K562 (cell line): ENCODE data around the gene FAM171A1.

Source experiments
- JUNB ChIP-seq: fragments of 450-650 bp; formaldehyde crosslinking; conservative IDR thresholded peaks from 2 replicates; pipeline ENCODE4 v1.4.0; 2020; ENCODE audit warnings: mild to moderate bottlenecking
- POLR2A ChIP-seq: fragments of 450-650 bp; conservative IDR thresholded peaks from 2 replicates; pipeline ENCODE4 v1.6.1; 2016
- TAF7 ChIP-seq: fragments of 450-650 bp; IDR thresholded peaks from 2 replicates; pipeline ENCODE4 v1.6.1; 2016; ENCODE audit warnings: missing genetic modification characterization, missing compliant biosample characterization
- ZNF354B ChIP-seq: fragments of 250-450 bp; sonication (Bioruptor Pico); IDR thresholded peaks from 2 replicates; pipeline ENCODE4 v1.4.0; 2020
- TF ChIP-seq, protein P1 (sequence below): sonication (generic); formaldehyde crosslinking; IDR thresholded peaks from 2 replicates; pipeline ENCODE4 v1.9.0; 2022; ENCODE audit warnings: mild to moderate bottlenecking, missing genetic modification reagents
- TF ChIP-seq, protein P2 (sequence below), 3 experiments: IDR thresholded peaks in 2 of 3; conservative IDR thresholded peaks in 1 of 3; 2 replicates each; pipeline ENCODE4 v1.5.1; 2011 to 2012; ENCODE audit warnings: low read length in 3 of 3, mild to moderate bottlenecking in 3 of 3, control low read depth in 2 of 3, improper control_type of control experiment in 1 of 3, inconsistent platforms in 1 of 3, low read depth in 1 of 3, mixed read lengths in 1 of 3, moderate library complexity in 1 of 3; ENCODE audit not compliant: insufficient read depth in 2 of 3
- TF ChIP-seq, protein P3 (sequence below): fragments of 450-650 bp; IDR thresholded peaks from 2 replicates; pipeline ENCODE4 v1.6.1; 2016; ENCODE audit warnings: borderline replicate concordance

DNA sequence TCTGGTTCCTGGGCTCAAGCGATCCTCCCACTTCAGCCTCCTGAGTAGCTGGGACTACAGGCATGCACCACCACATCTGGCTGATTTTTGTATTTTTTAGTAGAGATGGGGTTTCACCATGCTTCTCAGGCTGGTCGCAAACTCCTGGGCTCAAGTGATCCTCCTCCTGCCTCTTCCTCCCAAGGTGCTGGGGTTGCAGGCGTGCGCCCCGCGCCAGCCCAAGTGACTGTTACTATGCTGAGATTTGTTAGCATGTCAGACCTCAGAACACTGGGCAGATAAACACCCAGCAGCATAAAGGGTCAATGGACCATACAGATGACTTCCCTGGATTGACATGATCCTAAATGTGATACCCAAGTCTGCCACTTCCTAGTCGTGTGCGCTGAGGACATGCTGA is 142.7 kb downstream of the FAM171A1 start:
- TF ChIP-seq, protein P1, sequence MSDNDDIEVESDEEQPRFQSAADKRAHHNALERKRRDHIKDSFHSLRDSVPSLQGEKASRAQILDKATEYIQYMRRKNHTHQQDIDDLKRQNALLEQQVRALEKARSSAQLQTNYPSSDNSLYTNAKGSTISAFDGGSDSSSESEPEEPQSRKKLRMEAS (CRISPR knock-in tag): no peak
- TF ChIP-seq, protein P2, sequence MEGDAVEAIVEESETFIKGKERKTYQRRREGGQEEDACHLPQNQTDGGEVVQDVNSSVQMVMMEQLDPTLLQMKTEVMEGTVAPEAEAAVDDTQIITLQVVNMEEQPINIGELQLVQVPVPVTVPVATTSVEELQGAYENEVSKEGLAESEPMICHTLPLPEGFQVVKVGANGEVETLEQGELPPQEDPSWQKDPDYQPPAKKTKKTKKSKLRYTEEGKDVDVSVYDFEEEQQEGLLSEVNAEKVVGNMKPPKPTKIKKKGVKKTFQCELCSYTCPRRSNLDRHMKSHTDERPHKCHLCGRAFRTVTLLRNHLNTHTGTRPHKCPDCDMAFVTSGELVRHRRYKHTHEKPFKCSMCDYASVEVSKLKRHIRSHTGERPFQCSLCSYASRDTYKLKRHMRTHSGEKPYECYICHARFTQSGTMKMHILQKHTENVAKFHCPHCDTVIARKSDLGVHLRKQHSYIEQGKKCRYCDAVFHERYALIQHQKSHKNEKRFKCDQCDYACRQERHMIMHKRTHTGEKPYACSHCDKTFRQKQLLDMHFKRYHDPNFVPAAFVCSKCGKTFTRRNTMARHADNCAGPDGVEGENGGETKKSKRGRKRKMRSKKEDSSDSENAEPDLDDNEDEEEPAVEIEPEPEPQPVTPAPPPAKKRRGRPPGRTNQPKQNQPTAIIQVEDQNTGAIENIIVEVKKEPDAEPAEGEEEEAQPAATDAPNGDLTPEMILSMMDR (IDR thresholded peaks at IDR 0.05 in 2 of 3, conservative IDR thresholded peaks at IDR 0.05 in 1 of 3; ENCODE audit: insufficient read depth in 2 of 3, low read depth in 1 of 3, low read length in 3 of 3): no peak
- TF ChIP-seq TAF7 (tag) (no peak), POLR2A (no peak), ZNF354B (CRISPR knock-in tag) (no peak), JUNB (CRISPR knock-in tag) (no peak)
- TF ChIP-seq, protein P3, sequence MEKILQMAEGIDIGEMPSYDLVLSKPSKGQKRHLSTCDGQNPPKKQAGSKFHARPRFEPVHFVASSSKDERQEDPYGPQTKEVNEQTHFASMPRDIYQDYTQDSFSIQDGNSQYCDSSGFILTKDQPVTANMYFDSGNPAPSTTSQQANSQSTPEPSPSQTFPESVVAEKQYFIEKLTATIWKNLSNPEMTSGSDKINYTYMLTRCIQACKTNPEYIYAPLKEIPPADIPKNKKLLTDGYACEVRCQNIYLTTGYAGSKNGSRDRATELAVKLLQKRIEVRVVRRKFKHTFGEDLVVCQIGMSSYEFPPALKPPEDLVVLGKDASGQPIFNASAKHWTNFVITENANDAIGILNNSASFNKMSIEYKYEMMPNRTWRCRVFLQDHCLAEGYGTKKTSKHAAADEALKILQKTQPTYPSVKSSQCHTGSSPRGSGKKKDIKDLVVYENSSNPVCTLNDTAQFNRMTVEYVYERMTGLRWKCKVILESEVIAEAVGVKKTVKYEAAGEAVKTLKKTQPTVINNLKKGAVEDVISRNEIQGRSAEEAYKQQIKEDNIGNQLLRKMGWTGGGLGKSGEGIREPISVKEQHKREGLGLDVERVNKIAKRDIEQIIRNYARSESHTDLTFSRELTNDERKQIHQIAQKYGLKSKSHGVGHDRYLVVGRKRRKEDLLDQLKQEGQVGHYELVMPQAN: no peak
